ENCODE measurements around the gene TRIM66.

DNA sequence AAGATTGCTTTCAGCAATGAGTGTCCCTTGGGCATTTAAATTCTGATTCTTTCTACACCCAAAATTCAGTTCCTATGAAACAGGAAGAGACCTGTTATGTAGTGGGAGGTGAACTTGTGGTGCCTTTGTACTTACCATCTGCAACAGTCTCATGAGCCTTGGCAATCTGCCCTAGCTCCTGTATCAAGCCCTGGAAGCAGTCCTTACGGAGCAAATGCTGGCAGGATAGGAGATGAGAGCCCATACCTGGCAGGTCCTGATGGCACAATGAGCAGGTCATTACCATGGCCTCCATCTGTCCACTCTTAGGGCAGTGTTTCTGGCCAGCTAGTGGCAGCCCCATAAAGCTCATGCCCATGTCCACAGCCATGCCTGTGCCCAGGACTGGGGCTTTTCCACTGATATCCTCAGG lies 10.8 kb downstream of the TRIM66 start:
- TF ChIP-seq POLR2A (IDR thresholded peaks at IDR 0.05; ENCODE audit: extremely low read depth, insufficient read length), result no peak
- TF ChIP-seq, protein P1, sequence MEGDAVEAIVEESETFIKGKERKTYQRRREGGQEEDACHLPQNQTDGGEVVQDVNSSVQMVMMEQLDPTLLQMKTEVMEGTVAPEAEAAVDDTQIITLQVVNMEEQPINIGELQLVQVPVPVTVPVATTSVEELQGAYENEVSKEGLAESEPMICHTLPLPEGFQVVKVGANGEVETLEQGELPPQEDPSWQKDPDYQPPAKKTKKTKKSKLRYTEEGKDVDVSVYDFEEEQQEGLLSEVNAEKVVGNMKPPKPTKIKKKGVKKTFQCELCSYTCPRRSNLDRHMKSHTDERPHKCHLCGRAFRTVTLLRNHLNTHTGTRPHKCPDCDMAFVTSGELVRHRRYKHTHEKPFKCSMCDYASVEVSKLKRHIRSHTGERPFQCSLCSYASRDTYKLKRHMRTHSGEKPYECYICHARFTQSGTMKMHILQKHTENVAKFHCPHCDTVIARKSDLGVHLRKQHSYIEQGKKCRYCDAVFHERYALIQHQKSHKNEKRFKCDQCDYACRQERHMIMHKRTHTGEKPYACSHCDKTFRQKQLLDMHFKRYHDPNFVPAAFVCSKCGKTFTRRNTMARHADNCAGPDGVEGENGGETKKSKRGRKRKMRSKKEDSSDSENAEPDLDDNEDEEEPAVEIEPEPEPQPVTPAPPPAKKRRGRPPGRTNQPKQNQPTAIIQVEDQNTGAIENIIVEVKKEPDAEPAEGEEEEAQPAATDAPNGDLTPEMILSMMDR (IDR thresholded peaks at IDR 0.05; ENCODE audit: low read depth, low read length), result no peak

Measured in NB4 (cell line).